Pancreas (tissue), 10 donors: ENCODE data around the gene BBX. TPM values are rescaled to one million over a fixed set of nuclear protein-coding genes. Genes with fewer than 3 reads are reported as not detected.

Experiments
- ATAC-seq, 4 donors: fragments of 200-7000 bp; cut with Tn5 transposase; one replicate each; pipeline versions ENCODE4 v1.8.0 to v1.9.1; 2020; ENCODE audit warnings: mild to moderate bottlenecking in 4 of 4, moderate library complexity in 4 of 4
- DNase-seq, 6 donors: peaks; one replicate each; pipeline ENCODE4 v3.0.0-alpha.2; 2020
- FAIRE-seq: peaks from 2 replicates; lab custom pipeline; 2012; peaks lifted over from hg19 to GRCh38; lab: Jason Lieb, UNC
- H3K27ac ChIP-seq, 4 donors: fragments of 200-600 bp; sonication (generic); 1 replicate in 3 of 4; 2 replicates in 1 of 4; pipeline versions ENCODE4 v1.5.0 to v1.8.0; 2020
- H3K27me3 ChIP-seq, 4 donors: fragments of 200-600 bp; one replicate each; pipeline ENCODE4 v1.8.0; 2021
- H3K36me3 ChIP-seq, 3 donors: fragments of 200-600 bp; sonication (generic) in 1 of 3; one replicate each; pipeline versions ENCODE4 v1.5.0 to v1.8.0; 2020 to 2021
- H3K4me1 ChIP-seq, 3 donors: fragments of 200-600 bp; one replicate each; pipeline ENCODE4 v1.8.0; 2021
- H3K4me3 ChIP-seq, 4 donors: fragments of 200-600 bp; sonication (generic) in 2 of 4; one replicate each; pipeline versions ENCODE4 v1.5.0 to v1.8.0; 2020 to 2021
- H3K9me3 ChIP-seq, 4 donors: fragments of 200-600 bp; one replicate each; pipeline ENCODE4 v1.8.0; 2021
- CTCF ChIP-seq, 4 donors: fragments of 200-600 bp; sonication (generic) in 3 of 4; IDR thresholded peaks; one replicate each; pipeline versions ENCODE4 v1.5.0 to v1.8.0; 2021; ENCODE audit warnings: antibody characterized with exemption in 4 of 4
- WGBS, 2 donors: extraction: QIAGEN DNeasy Blood & Tissue Kit; methylation state at CpG; one replicate each; pipeline ENCODE4 v1.1.7; 2013; 5-methylcytosine and 5-hydroxymethylcytosine counted together
- intact Hi-C, 3 donors: fragments of 100-400 bp; cut with DNase I; formaldehyde crosslinking; loops; one replicate each; pipeline versions ENCODE4 v1.11.1 to v1.14.2; 2022
- polyA plus RNA-seq, 2 donors: library from polyadenylated mRNA; stranded (reverse); fragments of 200-250 nt; gene quantifications; one replicate each; pipeline ENCODE4 v1.2.3, GENCODE V29; 2013
- total RNA-seq, 6 donors: library from RNA; stranded (reverse); fragmentation: NEBNext Ultra II Directional in 4 of 6; extraction: Animal tissue kit (Norgen Biotek cat#: 25700) in 4 of 6; gene quantifications; one replicate each; pipeline versions ENCODE4 v1.2.1 to v1.2.4, GENCODE V29; 2021 to 2023
- donor health status: healthy with polysubstance abuse.
- donor health status: DM: no; HTN: no; CAD: no; lungs with moderate emphysema.
- donor health status: DM: no; HTN: no; CAD: no.
- donor health status: control.
- donor health status: control.
- donor health status: Bipolar disorder and iron deficiency.
- donor health status: DM: yes; HTN: yes; CAD: no.
- donor health status: DM: no; HTN: no; CAD: no.
- donor health status: DM: no; HTN: no; CAD: no.
- donor health status: DM: yes; HTN: yes; CAD: no.

Gene BBX
- total and polyA plus RNA-seq, 8 donors: 3.9 to 43.8 (median 19.8) TPM

- WGBS, 2 donors: 76 to 87% methylated on average over 8 of the region's 8 CpGs
- FAIRE-seq (no peak), ATAC-seq (no peak), DNase-seq (no peak)
- no peak for TF ChIP-seq CTCF (IDR thresholded peaks at IDR 0.05)
- intact Hi-C loops: no loop called here
- Histone ChIP-seq H3K36me3 (no peaks in the 10 kb centered on the region), H3K27ac (no peak overlapping the region), H3K27me3 (no peaks in the 10 kb centered on the region), H3K4me3 (no peak overlapping the region), H3K4me1 (peaks cover 0 to 8% (median 0%) of the 10 kb centered on the region in 3 donors), H3K9me3 (no peaks in the 10 kb centered on the region)
Observed at GRCh38 chr3:107842940-107843339, 320.2 kb downstream of the BBX start.

GRCh38 chr3:107845380-107846278 is 322.9 kb downstream of the BBX start:
- no peak overlapping the region for H3K27ac ChIP-seq
- DNase-seq (no peak), ATAC-seq (no peak), FAIRE-seq (no peak)
- H3K4me1 ChIP-seq: peaks cover 0 to 8% (median 0%) of the 10 kb centered on the region in 3 donors
- no peaks in the 10 kb centered on the region for H3K27me3 ChIP-seq
- H3K36me3 ChIP-seq: no peaks in the 10 kb centered on the region
- no peaks in the 10 kb centered on the region for H3K9me3 ChIP-seq
- intact Hi-C loops: no loop called here
- no peak for TF ChIP-seq CTCF (IDR thresholded peaks at IDR 0.05)
- 54 to 57% methylated on average over 11 of the region's 11 CpGs for WGBS, 2 donors
- H3K4me3 ChIP-seq: no peak overlapping the region

- DNase-seq (peak in 5 of 6 donors; percentile 20 to 84 (median 63)), ATAC-seq (peak; percentile 74 to 91 (median 90)), FAIRE-seq (no peak)
- peak; percentile 19 to 38 (median 32) for TF ChIP-seq CTCF (IDR thresholded peaks at IDR 0.05)
- Histone ChIP-seq H3K27me3 (no peaks in the 10 kb centered on the region), H3K4me3 (no peak overlapping the region), H3K4me1 (peaks cover 0 to 8% (median 0%) of the 10 kb centered on the region in 3 donors), H3K36me3 (no peaks in the 10 kb centered on the region), H3K9me3 (no peaks in the 10 kb centered on the region), H3K27ac (no peak overlapping the region)
- 41 to 44% methylated on average over 10 of the region's 10 CpGs for WGBS, 2 donors
- intact Hi-C loops: no loop called here
Observed at GRCh38 chr3:107846279-107846852, 323.6 kb downstream of the BBX start.

- FAIRE-seq: no peak
- no peaks in the 10 kb centered on the region for H3K27me3 ChIP-seq
- no peak overlapping the region for H3K27ac ChIP-seq
- DNase-seq: no peak
- H3K9me3 ChIP-seq: no peaks in the 10 kb centered on the region
- no peaks in the 10 kb centered on the region for H3K36me3 ChIP-seq
- 57 to 60% methylated on average over 8 of the region's 8 CpGs for WGBS, 2 donors
- ATAC-seq: no peak
- TF ChIP-seq CTCF (IDR thresholded peaks at IDR 0.05): no peak
- no peak overlapping the region for H3K4me3 ChIP-seq
- intact Hi-C loops: no loop called here
- H3K4me1 ChIP-seq: peaks cover 0 to 8% (median 0%) of the 10 kb centered on the region in 3 donors
Observed at GRCh38 chr3:107847791-107848190, 325.0 kb downstream of the BBX start.
